Upper lobe of left lung (tissue), 4 donors: Measurements from ENCODE around the gene GPR89B.

Source experiments
- POLR2A ChIP-seq, 4 donors: fragments of 450-650 bp; IDR thresholded peaks; one replicate each; pipeline ENCODE4 v1.5.1; 2016 to 2017; ENCODE audit warnings: antibody characterized with exemption in 4 of 4, mild to moderate bottlenecking in 2 of 4
- POLR2AphosphoS5 ChIP-seq, 2 donors: sonication (generic); formaldehyde crosslinking; IDR thresholded peaks; one replicate each; pipeline ENCODE4 v1.5.1; 2017; ENCODE audit warnings: antibody characterized with exemption in 2 of 2
- TF ChIP-seq, protein P1 (sequence below), 6 experiments: fragments of 450-650 bp in 4 of 6; fragments of 200-600 bp in 2 of 6; sonication (generic) in 2 of 6; IDR thresholded peaks; one replicate each; pipeline ENCODE4 v1.5.1; 2016 to 2019; ENCODE audit warnings: antibody characterized with exemption in 6 of 6

DNA sequence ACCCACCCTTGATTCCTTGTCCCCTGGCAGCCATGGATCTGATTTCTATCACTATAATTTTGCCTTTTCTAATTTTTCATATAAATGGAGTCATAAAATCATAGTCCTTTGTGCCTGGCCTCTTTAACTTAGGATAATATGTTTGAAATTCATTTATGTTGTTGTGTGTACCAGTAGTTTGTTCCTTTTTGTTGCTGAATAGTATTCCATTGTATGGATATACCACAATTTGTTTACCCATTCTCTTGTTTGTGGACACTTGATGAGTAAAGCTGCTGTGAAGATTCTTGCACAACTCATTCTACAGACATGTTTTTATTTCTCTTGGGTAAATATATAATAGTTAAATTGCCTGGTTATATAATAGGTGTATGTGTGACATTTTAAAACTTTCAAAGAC lies 48.3 kb upstream of the GPR89B start:
- TF ChIP-seq, protein P1, sequence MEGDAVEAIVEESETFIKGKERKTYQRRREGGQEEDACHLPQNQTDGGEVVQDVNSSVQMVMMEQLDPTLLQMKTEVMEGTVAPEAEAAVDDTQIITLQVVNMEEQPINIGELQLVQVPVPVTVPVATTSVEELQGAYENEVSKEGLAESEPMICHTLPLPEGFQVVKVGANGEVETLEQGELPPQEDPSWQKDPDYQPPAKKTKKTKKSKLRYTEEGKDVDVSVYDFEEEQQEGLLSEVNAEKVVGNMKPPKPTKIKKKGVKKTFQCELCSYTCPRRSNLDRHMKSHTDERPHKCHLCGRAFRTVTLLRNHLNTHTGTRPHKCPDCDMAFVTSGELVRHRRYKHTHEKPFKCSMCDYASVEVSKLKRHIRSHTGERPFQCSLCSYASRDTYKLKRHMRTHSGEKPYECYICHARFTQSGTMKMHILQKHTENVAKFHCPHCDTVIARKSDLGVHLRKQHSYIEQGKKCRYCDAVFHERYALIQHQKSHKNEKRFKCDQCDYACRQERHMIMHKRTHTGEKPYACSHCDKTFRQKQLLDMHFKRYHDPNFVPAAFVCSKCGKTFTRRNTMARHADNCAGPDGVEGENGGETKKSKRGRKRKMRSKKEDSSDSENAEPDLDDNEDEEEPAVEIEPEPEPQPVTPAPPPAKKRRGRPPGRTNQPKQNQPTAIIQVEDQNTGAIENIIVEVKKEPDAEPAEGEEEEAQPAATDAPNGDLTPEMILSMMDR (IDR thresholded peaks at IDR 0.05) = no peak
- TF ChIP-seq POLR2A (IDR thresholded peaks at IDR 0.05) = no peak
- TF ChIP-seq POLR2AphosphoS5 (IDR thresholded peaks at IDR 0.05) = no peak
